Middle frontal gyrus (tissue), 1 donor: ENCODE data around the gene AP1S3.
A peak's percentile ranks its signal among the peaks of the same experiment; 100 is the strongest.
"Not testable (repeated sequence)": the region's sequence is repeated elsewhere in the genome, so short reads cannot be mapped to it uniquely, and the experiment has no call there.

Experiments used
- DNase-seq: peaks from one replicate; pipeline ENCODE4 v3.0.0-alpha.2; 2015; ENCODE audit warnings: low spot score; ENCODE audit errors: extremely low spot score

The AP1S3 gene

DNA sequence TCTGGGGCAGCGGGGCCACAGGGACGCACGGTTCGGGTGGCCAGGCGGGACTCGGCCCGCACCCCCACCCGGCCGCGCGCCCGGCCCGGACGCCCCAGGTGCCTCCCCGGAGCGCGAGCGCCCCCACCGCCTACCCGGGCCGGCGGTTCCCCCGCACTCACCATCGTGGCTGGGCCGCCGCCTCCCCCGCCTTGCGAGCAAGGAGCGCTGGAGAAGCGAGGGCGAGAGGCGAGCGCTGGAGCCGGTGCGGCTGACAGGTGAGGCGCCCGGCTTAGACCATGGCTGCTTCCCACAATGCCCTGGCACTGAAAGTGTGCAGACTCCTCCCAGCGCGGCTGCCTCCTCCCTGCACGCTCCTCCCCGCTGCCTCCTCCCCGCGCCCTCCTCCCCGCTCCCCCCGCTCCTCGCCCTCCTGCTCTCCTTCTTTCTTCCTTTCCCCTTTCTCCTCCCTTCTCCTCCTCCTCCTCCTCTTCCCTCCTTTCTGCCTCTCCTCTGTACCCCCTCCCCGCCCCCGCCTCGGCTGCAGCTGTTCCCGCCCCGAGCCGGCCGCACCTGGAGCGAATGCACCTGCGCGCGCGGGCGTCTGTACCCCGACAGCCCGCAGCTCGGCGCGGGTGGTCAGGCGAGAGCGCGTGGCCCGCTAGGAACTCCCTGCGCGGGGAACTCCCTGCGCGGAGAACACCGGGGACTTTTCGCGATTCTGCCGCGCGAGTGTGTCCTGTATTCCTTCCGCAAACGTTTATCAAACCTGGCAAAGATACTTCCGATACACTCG is at the start of gene AP1S3:
Gene AP1S3, minus strand, starts transcription at position 296 of the 775 bp plus-strand sequence. Its CDS starts 132 bp downstream, at position 164.
- DNase-seq: no peak

- DNase-seq: no peak
Measured at GRCh38 chr2:223887127-223887526, 49.7 kb upstream of the AP1S3 start.

- DNase-seq: no peak
Measured at GRCh38 chr2:223886726-223887125, 49.3 kb upstream of the AP1S3 start.

- DNase-seq: no peak
Measured at GRCh38 chr2:223884399-223884798, 47.0 kb upstream of the AP1S3 start.

- DNase-seq: no peak
Measured at GRCh38 chr2:223882715-223883114, 45.3 kb upstream of the AP1S3 start.

GRCh38 chr2:223880796-223881195 is 43.4 kb upstream of the AP1S3 start:
- DNase-seq: peak; percentile 3

DNA sequence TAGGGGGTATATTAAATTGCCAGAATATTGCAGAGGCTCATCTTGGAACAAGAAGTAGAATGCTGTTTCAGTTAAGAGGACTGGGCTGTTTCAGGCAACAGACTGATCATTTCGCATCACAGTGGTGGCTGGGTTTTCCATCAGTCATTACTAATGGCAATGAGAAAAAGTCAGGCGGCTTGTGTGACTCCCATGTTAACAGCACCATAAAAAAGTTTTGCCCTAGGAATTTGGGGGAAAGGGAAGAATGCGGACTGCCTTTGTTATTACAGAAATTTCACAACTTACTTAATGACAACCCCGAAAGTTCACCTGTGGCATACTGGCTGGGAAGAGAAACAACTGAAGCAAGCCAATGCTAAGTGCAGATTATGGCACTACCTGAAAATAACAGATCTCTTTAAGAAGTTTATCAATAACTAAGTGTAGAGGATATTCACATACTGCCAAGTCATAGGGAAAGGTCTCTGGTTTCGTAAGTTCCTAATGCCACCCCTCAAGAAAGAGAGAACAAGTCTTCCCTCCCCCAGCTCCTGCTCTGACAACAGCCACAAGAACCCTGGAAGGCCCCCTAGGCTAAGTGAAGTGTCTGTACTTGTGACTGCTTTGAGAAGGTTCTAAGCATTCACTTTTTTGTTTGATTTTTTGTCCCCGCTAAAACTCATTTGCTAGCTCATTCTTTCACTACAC is 40.5 kb upstream of the AP1S3 start:
- DNase-seq: no peak

DNA sequence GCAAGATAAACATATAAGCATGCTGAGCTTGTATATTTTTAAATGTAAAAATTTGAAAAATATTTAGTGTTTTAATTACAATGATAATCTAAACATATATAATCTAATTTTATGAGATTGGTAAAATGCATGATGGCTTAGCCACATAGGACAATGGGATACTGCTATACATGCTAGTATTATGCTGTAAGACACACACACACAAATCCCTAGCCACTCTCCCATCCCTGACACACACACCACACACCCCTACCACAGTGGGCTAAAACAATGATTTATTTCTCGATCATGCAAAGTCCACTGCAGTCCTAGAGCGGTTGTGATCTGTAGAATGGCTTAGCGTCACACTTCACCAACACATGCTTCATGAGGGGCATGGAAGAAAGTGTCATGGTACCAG is 36.3 kb upstream of the AP1S3 start:
- DNase-seq: no peak

DNA sequence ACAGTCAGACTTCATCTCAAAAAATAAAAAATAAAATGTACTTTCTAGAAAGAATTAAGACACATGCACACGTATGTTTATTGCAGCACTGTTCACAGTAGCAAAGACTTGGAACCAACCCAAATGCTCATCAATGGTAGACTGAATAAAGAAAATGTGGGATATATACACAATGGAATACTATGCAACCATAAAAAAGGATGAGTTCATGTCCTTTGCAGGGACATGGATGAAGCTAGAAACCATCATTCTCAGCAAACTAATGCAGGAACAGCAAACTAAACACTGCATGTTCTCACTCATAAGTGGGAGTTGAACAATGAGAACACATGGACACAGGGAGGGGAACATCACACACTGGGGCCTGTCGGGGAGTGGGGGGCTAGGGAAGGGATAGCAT is 35.4 kb upstream of the AP1S3 start:
- DNase-seq: not testable (repeated sequence)

DNA sequence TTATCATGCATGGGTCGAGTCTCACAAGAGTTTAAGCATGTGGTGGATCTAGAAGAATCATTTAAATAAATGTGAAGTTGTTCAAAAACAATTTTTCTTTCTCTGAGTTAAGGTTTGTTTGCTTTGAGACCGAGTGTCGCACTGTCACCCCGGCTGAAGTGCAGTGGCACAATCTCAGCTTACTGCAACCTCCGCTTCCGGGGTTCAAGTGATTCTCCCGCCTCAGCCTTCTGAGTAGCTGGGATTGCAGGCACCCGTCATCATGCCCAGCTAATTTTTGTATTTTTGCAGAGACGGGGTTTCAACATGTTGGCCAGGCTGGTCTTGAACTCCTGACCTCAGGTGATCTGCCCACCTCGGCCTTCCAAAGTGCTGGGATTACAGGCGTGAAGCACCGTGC is 34.3 kb upstream of the AP1S3 start:
- DNase-seq: not testable (repeated sequence)

DNA sequence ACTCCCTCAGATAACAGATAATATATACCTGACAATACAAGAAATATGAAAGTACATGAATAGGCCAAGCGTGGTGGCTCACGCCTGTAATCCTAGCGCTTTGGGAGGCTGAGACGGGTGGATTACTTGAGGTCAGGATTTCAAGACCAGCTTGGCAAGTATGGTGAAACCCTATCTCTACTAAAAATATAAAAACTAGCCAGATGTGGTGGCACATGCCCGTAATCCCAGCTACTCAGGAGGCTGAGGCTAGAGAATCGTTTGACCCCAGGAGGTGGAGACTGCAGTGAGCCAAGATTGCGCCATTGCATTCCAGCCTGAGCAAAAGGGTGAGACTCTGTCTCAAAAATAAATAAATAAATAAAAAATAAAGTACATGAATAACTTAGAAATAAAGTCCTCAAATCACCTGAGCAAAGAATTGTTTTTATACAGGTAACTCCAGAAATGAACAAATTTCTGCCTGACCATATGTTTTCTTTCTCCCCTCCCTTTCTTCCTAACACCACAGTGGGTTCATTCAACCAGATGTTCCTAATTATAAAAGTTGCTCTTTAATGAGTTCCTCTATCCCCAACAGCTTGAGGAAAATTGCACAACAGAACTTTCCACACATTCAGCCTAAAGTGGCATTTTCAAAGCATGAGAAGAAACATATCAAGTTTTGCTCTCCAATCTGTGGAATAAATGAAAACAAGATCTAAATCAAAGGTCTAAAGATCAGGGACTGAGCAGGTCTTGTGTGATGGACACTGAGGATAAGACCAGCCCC is 33.6 kb upstream of the AP1S3 start:
- DNase-seq: no peak

DNA sequence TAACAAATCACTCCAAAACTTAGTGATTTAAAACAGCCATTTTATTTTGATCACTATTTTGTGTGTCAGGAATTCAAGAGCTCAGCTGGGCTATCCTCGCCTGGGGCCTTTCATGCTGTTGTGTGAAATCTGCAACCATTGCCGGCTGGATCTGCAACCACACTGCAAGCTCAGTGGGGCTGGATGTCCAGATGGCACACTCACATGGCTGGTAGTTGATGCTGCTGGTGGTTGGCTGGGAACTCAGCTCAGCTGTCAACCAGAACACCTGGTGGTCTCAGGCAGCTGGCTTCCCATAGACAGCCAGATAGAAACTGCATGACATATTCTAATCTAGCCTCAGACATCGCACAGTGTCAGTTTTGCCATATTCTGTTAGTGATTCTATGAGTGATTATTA is 30.6 kb upstream of the AP1S3 start:
- DNase-seq: no peak

DNA sequence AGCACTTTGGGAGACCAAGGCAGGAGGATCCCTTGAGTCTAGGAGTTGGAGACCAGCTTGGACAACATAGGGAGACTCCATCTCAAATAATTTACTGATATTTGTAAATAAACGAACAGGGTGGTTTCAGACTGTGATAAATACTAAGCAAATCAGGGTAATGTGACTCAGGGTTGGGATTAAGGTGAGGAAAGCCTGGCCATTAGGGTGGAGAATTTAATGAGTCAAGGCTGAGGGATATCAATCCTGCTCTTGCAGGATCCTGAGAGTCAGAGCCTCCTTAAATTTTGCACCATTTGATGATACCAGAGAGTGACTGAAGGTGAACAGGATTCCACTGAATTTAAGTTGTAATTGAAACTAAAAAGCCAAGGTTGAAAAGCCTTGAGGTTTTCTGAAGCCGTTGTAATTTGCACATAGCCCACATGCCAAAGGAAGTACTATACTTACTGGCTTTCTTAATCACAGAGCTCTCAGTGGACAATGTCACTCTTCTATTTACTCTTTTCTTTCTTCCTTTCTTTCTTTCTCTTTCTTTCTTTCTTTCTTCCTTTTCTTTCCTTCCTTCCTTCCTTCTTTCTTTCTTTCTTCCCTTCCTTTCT is 28.6 kb upstream of the AP1S3 start:
- no peak for DNase-seq

- no peak for DNase-seq
Measured at GRCh38 chr2:223865124-223865523, 27.7 kb upstream of the AP1S3 start.

- no peak for DNase-seq
Measured at GRCh38 chr2:223863491-223863890, 26.1 kb upstream of the AP1S3 start.

DNA sequence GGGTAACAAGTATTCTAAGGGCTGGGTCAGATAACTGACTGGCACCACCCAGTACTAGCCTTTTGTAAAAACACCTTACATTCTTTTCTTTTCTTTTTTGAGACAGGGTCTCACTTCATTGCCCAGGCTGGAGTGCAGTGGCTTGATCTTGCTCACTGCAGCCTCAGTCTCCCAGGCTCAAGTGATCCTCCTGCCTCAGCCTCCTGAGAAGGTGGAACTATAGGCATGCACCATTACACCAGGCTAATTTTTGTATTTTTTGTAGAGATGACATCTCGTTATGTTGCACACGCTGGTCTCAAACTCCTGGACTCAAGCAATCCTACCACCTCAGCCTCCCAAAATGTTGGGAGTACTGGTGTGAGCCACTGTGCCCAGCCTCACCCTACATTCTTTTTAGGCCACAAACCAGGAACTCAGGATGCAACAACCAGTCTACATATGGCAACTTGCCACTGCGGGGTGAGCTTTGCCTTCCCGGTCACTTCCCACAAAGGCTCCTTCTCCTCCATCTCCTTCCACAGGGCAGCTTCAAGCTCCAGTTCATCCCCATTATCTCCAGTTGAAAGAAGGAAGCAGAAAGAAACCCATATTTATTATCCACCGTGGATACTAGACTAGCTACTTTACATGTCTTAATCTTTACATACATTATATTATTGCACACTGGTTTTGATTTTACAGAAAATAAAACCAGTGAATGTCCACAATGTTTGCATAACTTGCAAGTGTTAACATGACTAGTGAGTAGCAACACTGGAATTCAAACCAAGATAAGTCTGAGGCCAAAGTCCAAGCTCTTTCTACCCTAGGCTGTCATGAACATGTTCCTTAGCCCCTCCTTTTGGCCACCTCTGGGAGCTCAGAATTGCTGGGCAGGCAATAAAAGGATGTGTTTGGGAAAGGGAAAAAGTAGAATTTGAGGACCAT is 23.7 kb upstream of the AP1S3 start:
- no peak for DNase-seq

GRCh38 chr2:223859070-223859469 is 21.7 kb upstream of the AP1S3 start:
- DNase-seq: no peak

DNA sequence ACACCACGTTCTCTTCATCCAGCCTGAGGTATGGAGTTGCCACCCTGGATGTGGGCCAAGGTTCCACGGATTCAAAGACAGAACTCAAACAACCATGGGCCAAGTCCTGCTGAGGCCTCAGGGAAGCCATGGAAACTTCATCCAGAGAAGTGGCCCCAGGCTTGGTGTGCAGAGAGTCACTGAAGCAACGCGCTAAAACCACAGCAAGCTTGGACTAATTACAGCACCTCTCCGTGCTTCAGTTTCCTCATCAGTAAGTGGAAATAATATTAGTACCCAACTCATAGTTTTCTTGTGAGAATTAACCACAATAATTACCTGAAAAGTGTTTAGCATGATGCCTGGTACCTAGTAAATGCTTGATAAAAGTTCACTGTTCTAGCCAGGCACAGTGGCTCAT is 19.2 kb upstream of the AP1S3 start:
- no peak for DNase-seq

GRCh38 chr2:223856021-223856420 is 18.6 kb upstream of the AP1S3 start:
- no peak for DNase-seq

- no peak for DNase-seq
Measured at GRCh38 chr2:223855426-223855825, 18.0 kb upstream of the AP1S3 start.

DNA sequence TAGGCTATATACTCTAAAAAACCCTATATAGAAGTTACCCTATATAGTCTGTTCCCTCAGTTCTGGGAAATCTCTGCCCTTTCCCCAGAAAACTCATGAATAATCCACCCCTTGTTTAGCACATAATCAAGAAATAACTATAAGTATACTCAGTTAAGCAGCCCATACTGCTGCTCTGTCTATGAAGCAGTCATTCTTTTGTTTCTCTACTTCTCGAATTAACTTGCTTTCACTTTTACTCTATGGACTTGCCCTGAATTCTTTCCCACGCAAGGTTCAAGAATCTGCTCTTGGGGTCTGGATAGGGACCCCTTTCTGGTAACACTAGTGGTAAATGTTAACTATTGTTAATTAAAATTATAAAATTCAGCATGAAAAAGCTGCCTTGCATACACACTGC is 17.4 kb upstream of the AP1S3 start:
- no peak for DNase-seq
